ENCODE results near the gene DLGAP1. TPM values are rescaled to one million over a fixed set of nuclear protein-coding genes. Genes with fewer than 3 reads are reported as not detected.

The DLGAP1 gene
- total RNA-seq, 1 donor from 2014 or later = 0.05 TPM

DNA sequence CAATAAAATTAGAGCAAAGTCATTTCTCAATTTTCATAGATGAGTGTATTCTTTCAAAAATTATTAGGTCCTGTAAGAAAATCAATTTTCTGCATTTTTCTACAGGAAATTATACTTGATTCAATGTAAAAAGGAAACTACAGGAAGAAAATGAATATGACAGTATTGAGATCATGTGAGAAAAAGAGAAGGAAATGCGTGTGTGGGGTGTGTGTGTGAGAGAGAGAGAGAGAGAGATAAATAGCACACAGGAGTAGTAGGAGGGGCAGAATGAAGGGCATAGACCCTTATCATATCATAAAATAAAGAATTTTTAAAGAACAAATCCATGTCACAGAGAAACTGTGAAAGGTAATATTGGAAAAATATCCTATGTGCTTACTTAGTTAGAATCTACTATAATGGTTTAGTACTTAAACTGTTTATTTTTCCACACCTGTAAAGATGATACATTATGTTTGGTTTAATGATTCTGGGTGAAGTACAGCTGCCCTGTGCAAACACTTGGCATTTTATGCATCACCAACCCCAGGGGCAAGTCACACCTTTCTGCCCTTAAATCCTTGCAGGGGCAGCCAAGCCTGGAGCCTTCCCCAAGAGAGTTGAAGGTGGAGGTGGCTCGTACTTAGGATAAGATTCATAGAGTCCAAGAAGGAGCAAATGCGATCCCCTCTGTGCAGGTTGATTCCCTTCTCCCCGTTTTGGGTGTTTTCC is 728.7 kb downstream of the DLGAP1 start:
- no peak overlapping the region for H3K27ac ChIP-seq (replicated peaks)
- no peak for DNase-seq

DNA sequence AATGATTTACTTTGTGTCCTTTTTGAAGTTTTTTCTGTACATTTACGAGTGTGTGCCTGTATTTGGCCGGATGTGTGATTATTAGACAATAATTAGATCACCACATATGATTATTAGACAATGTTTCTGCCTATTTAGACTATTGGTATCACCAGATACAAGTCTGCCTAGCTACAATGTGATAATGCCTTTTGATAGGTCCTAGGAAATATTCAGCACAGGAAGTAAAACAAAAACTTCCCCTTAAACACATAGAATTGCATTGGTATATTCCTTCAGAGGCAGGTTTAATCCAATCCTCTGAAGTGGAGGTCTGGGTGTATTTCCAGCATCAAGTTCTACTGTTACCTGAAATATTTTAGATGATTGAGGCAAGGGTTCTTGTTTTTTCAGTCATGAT is 730.0 kb downstream of the DLGAP1 start:
- Histone ChIP-seq H3K27ac (replicated peaks) (no peak overlapping the region), H3K36me3 (no peaks in the 10 kb centered on the region), H3K9me3 (replicated peaks) (peaks cover 2% of the 10 kb centered on the region), H3K4me3 (no peak overlapping the region), H3K27me3 (ENCODE audit: low read depth) (peaks cover 18% of the 10 kb centered on the region), H3K4me1 (peaks cover 6% of the 10 kb centered on the region)
- intact Hi-C loops (cut with micrococcal nuclease) = no loop called here
- DNase-seq = no peak
- no peak for TF ChIP-seq CTCF (IDR thresholded peaks at IDR 0.05; ENCODE audit: borderline replicate concordance)

More for the DNA sequence above, 728.7 kb downstream of the DLGAP1 start:
- TF ChIP-seq CTCF (IDR thresholded peaks at IDR 0.05; ENCODE audit: borderline replicate concordance) = no peak
- peaks cover 18% of the 10 kb centered on the region for H3K27me3 ChIP-seq (ENCODE audit: low read depth)
- H3K4me3 ChIP-seq = no peak overlapping the region
- peaks cover 6% of the 10 kb centered on the region for H3K4me1 ChIP-seq
- H3K36me3 ChIP-seq = no peaks in the 10 kb centered on the region
- intact Hi-C loops (cut with micrococcal nuclease) = no loop called here
- peaks cover 2% of the 10 kb centered on the region for H3K9me3 ChIP-seq (replicated peaks)

DNA sequence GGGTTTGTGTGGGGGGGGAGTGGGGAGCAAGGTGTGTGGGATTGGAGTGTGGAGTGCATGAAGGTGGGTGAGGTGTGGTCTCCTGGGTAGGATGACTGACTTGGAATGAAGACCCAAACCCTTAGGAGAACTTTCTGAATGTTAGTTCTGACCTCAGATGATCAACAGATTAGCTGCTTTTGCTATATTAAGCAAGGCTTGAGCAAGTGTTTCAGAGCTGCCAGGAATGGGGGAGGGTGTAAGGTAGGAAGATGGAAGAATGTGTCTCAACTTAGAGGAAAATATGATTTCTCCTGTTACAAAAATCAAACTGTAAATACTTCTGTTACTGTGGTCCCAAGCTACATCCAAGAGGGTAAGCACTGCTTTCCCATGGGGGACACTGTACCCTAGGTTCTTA is 731.6 kb downstream of the DLGAP1 start:
- H3K4me1 ChIP-seq = peaks cover 6% of the 10 kb centered on the region
- peaks cover 18% of the 10 kb centered on the region for H3K27me3 ChIP-seq (ENCODE audit: low read depth)
- intact Hi-C loops (cut with micrococcal nuclease) = no loop called here
- no peak overlapping the region for H3K27ac ChIP-seq (replicated peaks)
- peaks cover under 1% of the 10 kb centered on the region for H3K9me3 ChIP-seq (replicated peaks)
- no peak for DNase-seq
- H3K36me3 ChIP-seq = no peaks in the 10 kb centered on the region
- no peak overlapping the region for H3K4me3 ChIP-seq
- TF ChIP-seq CTCF (IDR thresholded peaks at IDR 0.05; ENCODE audit: borderline replicate concordance) = no peak

- peaks cover 6% of the 10 kb centered on the region for H3K4me1 ChIP-seq
- H3K27ac ChIP-seq (replicated peaks) = no peak overlapping the region
- H3K27me3 ChIP-seq (ENCODE audit: low read depth) = peaks cover 18% of the 10 kb centered on the region
- intact Hi-C loops (cut with micrococcal nuclease) = no loop called here
- H3K4me3 ChIP-seq = no peak overlapping the region
- TF ChIP-seq CTCF (IDR thresholded peaks at IDR 0.05; ENCODE audit: borderline replicate concordance) = no peak
- no peak for DNase-seq
- H3K36me3 ChIP-seq = no peaks in the 10 kb centered on the region
- H3K9me3 ChIP-seq (replicated peaks) = no peaks in the 10 kb centered on the region
These were observed 732.3 kb downstream of the DLGAP1 start for GRCh38 chr18:3722649-3723433.

DNA sequence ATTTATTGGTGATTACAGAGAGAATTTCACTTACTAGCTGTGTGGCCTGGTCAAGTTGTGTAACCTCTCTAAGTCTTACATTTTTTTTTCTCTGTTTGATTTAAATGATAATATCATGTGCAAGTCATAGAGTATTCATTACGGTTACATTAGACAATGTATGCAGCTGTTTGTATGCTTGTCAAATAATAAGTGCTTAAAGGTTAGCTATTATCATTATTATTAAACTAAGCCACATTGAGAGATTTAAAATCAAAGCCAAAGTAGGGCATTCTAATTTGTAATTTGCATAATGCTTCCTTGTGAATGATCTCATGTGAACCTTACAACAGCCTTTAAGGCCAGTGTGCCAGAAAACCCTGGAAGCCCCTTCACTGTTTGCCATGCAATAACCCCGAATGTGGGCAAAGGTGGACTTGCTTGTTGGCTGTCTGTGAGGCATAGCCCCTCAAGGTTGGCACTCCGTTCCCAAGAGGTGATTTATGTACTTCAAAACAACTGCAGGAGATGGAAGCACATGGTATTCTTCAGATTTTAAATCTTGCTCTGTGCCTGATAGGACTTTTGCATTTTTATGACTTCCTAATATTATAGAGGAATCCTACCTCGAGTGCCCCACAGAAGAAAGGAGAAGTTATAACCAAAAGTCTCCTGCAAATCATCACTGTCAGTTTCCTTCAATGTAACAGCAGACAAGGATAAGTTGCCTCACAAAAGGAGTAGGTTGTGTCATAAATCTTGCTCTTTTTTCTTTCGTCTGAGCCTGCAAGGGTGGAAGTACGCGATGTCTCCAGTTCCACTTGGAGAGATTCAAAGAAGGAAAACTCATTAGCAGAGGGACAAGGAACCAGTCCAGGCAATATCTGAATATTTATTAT is 733.1 kb downstream of the DLGAP1 start:
- DNase-seq = no peak
- no peak for TF ChIP-seq CTCF (IDR thresholded peaks at IDR 0.05; ENCODE audit: borderline replicate concordance)
- H3K9me3 ChIP-seq (replicated peaks) = no peaks in the 10 kb centered on the region
- intact Hi-C loops (cut with micrococcal nuclease) = no loop called here
- no peak overlapping the region for H3K27ac ChIP-seq (replicated peaks)
- H3K27me3 ChIP-seq (ENCODE audit: low read depth) = peaks cover 10% of the 10 kb centered on the region
- no peak overlapping the region for H3K4me3 ChIP-seq
- peaks cover 5% of the 10 kb centered on the region for H3K4me1 ChIP-seq
- H3K36me3 ChIP-seq = no peaks in the 10 kb centered on the region
